ENCODE data around the gene KIF16B. TPM values are rescaled to one million over a fixed set of nuclear protein-coding genes. Genes with fewer than 3 reads are reported as not detected.

The KIF16B gene
- total and polyA plus RNA-seq, 4 donors = 5.9 to 20.3 (median 9.6) TPM

DNA sequence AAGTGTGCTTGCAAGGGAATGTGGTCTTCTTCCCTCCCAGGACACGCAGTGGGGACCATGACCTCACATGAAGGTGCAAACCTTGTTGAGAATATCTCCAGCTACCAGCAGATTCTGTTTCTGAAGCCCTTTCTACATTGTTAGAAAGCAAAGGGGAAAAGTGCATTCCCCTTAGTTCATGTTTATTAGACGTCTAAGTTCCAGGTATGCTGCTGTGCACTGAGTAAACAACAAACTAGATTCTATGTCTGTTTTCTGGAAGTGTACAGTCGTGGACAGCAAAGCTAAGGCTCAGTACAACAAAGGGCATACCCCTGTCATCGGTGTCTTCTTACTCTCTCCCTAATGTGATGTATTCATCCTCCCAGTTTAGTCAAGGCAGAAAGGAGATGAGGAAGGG lies 178.5 kb downstream of the KIF16B start:
- Histone ChIP-seq H3K27me3 (ENCODE audit: control insufficient read depth in 3 of 3, insufficient read depth in 3 of 3, low read length in 2 of 3) (no peaks in the 10 kb centered on the region), H3K9ac (ENCODE audit: insufficient read depth in 1 of 2, low read length in 2 of 2) (no peak overlapping the region), H3K4me3 (no peak overlapping the region), H3K4me1 (ENCODE audit: control insufficient read depth in 5 of 5, insufficient read depth in 5 of 5, low read length in 5 of 5) (peaks cover 0 to 13% (median 8%) of the 10 kb centered on the region in 5 donors), H3K9me3 (ENCODE audit: control insufficient read depth in 4 of 4, insufficient read depth in 3 of 4, low read length in 3 of 4) (peaks cover 0 to 3% (median 0%) of the 10 kb centered on the region in 4 donors), H3K36me3 (ENCODE audit: control insufficient read depth in 4 of 4, insufficient read depth in 4 of 4, low read length in 4 of 4) (peaks cover 0 to 8% (median 0%) of the 10 kb centered on the region in 4 donors), H3K27ac (ENCODE audit: low read depth in 1 of 2, low read length in 1 of 2) (no peak overlapping the region)
- TF ChIP-seq, protein P1, sequence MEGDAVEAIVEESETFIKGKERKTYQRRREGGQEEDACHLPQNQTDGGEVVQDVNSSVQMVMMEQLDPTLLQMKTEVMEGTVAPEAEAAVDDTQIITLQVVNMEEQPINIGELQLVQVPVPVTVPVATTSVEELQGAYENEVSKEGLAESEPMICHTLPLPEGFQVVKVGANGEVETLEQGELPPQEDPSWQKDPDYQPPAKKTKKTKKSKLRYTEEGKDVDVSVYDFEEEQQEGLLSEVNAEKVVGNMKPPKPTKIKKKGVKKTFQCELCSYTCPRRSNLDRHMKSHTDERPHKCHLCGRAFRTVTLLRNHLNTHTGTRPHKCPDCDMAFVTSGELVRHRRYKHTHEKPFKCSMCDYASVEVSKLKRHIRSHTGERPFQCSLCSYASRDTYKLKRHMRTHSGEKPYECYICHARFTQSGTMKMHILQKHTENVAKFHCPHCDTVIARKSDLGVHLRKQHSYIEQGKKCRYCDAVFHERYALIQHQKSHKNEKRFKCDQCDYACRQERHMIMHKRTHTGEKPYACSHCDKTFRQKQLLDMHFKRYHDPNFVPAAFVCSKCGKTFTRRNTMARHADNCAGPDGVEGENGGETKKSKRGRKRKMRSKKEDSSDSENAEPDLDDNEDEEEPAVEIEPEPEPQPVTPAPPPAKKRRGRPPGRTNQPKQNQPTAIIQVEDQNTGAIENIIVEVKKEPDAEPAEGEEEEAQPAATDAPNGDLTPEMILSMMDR (IDR thresholded peaks at IDR 0.05; ENCODE audit: control extremely low read depth, extremely low read depth) = no peak
- ATAC-seq (ENCODE audit: insufficient read depth, low FRiP score) (no peak), DNase-seq (no peak)
- WGBS, 2 donors = 76 to 94% methylated on average over 4 of the region's 4 CpGs

DNA sequence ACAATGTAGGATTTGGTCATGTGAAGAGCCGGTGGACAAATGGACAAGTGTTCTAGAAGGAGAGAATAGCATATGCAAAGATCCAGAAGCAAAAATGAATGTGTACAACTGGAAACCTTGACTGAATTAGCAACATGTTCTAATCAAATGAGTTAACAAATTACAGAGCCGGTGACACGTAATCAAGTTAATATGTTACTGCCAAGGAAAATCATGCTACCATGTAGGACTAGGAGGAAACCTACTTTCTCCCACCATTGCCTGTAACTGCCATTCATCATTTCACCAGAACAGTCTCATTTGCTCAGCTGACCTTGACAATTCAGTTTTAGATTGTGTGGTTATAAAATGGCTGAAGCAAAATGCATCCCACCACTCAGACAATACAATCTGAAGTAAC lies 179.4 kb downstream of the KIF16B start:
- no peak overlapping the region for H3K9ac ChIP-seq (ENCODE audit: insufficient read depth in 1 of 2, low read length in 2 of 2)
- WGBS, 2 donors = 95% methylated on average over 3 of the region's 3 CpGs
- H3K27ac ChIP-seq (ENCODE audit: low read depth in 1 of 2, low read length in 1 of 2) = no peak overlapping the region
- peaks cover 0 to 5% (median 0%) of the 10 kb centered on the region in 4 donors for H3K36me3 ChIP-seq (ENCODE audit: control insufficient read depth in 4 of 4, insufficient read depth in 4 of 4, low read length in 4 of 4)
- no peak for DNase-seq
- ATAC-seq (ENCODE audit: insufficient read depth, low FRiP score) = no peak
- H3K27me3 ChIP-seq (ENCODE audit: control insufficient read depth in 3 of 3, insufficient read depth in 3 of 3, low read length in 2 of 3) = no peaks in the 10 kb centered on the region
- H3K4me1 ChIP-seq (ENCODE audit: control insufficient read depth in 5 of 5, insufficient read depth in 5 of 5, low read length in 5 of 5) = peaks cover 0 to 13% (median 8%) of the 10 kb centered on the region in 5 donors
- H3K4me3 ChIP-seq = no peak overlapping the region
- no peaks in the 10 kb centered on the region for H3K9me3 ChIP-seq (ENCODE audit: control insufficient read depth in 4 of 4, insufficient read depth in 3 of 4, low read length in 3 of 4)
- TF ChIP-seq, protein P1 (IDR thresholded peaks at IDR 0.05; ENCODE audit: control extremely low read depth, extremely low read depth) = no peak

DNA sequence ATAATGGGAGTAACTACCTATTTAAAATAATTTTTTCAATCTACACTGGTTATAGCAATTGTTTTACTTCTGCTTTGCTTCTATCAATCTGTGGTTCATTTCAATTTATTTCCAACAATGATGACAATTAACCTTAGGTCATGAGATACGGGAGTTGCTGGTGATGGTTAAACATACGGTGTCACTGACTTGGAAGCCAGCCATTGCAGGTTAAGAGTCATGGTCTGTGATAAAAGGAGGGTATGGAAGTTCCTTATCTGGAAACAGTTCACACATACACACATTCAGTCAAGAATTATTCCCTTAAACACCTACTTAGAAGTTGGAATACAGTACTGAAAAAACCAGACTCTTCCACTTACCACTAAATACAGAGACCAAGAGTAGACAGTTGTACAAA lies 180.0 kb downstream of the KIF16B start:
- Histone ChIP-seq H3K4me3 (no peak overlapping the region), H3K9me3 (ENCODE audit: control insufficient read depth in 4 of 4, insufficient read depth in 3 of 4, low read length in 3 of 4) (no peaks in the 10 kb centered on the region), H3K4me1 (ENCODE audit: control insufficient read depth in 5 of 5, insufficient read depth in 5 of 5, low read length in 5 of 5) (peaks cover 0 to 13% (median 8%) of the 10 kb centered on the region in 5 donors), H3K27me3 (ENCODE audit: control insufficient read depth in 3 of 3, insufficient read depth in 3 of 3, low read length in 2 of 3) (no peaks in the 10 kb centered on the region), H3K36me3 (ENCODE audit: control insufficient read depth in 4 of 4, insufficient read depth in 4 of 4, low read length in 4 of 4) (peaks cover 0 to 4% (median 0%) of the 10 kb centered on the region in 4 donors), H3K27ac (ENCODE audit: low read depth in 1 of 2, low read length in 1 of 2) (no peak overlapping the region), H3K9ac (ENCODE audit: insufficient read depth in 1 of 2, low read length in 2 of 2) (no peak overlapping the region)
- WGBS, 2 donors = 79 to 81% methylated on average over 2 of the region's 2 CpGs
- TF ChIP-seq, protein P1 (IDR thresholded peaks at IDR 0.05; ENCODE audit: control extremely low read depth, extremely low read depth) = no peak
- DNase-seq (no peak), ATAC-seq (ENCODE audit: insufficient read depth, low FRiP score) (no peak)

DNA sequence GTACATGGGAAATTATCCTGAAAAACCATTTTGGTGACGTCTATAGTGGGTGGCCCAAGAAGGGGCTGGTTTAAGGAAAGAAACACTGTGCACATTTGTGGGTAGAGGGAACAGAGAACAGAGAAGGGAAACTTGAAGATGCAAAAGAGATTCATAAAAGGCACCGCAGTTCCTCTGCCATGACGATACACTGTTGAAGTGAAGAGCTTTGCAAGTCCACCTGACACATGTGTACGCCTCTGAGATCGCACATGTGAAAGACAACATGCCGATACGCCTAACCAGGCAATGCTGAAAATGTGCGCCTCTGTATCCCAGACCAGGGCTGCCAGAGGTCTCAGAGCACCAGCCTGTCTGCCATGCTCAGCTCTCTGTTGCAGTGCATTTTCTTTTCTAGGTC lies 180.9 kb downstream of the KIF16B start:
- 94% methylated on average over 8 of the region's 8 CpGs for WGBS, 2 donors
- ATAC-seq (ENCODE audit: insufficient read depth, low FRiP score) (no peak), DNase-seq (no peak)
- Histone ChIP-seq H3K9ac (ENCODE audit: insufficient read depth in 1 of 2, low read length in 2 of 2) (no peak overlapping the region), H3K27ac (ENCODE audit: low read depth in 1 of 2, low read length in 1 of 2) (no peak overlapping the region), H3K4me1 (ENCODE audit: control insufficient read depth in 5 of 5, insufficient read depth in 5 of 5, low read length in 5 of 5) (peaks cover 0 to 9% (median 6%) of the 10 kb centered on the region in 5 donors), H3K4me3 (no peak overlapping the region), H3K9me3 (ENCODE audit: control insufficient read depth in 4 of 4, insufficient read depth in 3 of 4, low read length in 3 of 4) (no peaks in the 10 kb centered on the region), H3K36me3 (ENCODE audit: control insufficient read depth in 4 of 4, insufficient read depth in 4 of 4, low read length in 4 of 4) (peaks cover 0 to 5% (median 0%) of the 10 kb centered on the region in 4 donors), H3K27me3 (ENCODE audit: control insufficient read depth in 3 of 3, insufficient read depth in 3 of 3, low read length in 2 of 3) (no peaks in the 10 kb centered on the region)
- TF ChIP-seq, protein P1 (IDR thresholded peaks at IDR 0.05; ENCODE audit: control extremely low read depth, extremely low read depth) = no peak
